Measurements from ENCODE around the gene C9orf85. TPM values are rescaled to one million over a fixed set of nuclear protein-coding genes. Genes with fewer than 3 reads are reported as not detected.

Gene C9orf85
- total and polyA plus RNA-seq, 3 donors from 2014 or later: 8.0 to 14.4 (median 11.8) TPM

- Histone ChIP-seq H3K27me3 (no peaks in the 10 kb centered on the region), H3K4me1 (no peaks in the 10 kb centered on the region), H3K4me3 (no peak overlapping the region), H3K36me3 (ENCODE audit: low read depth, missing control alignments) (no peaks in the 10 kb centered on the region), H3K27ac (no peak overlapping the region), H3K9me3 (no peaks in the 10 kb centered on the region)
- WGBS, 2 donors: 81 to 84% methylated on average over 4 of the region's 4 CpGs
- intact Hi-C loops (cut with DNase I; ENCODE audit: low total_unique reads): no loop called here
- DNase-seq: no peak
- TF ChIP-seq, protein P1, sequence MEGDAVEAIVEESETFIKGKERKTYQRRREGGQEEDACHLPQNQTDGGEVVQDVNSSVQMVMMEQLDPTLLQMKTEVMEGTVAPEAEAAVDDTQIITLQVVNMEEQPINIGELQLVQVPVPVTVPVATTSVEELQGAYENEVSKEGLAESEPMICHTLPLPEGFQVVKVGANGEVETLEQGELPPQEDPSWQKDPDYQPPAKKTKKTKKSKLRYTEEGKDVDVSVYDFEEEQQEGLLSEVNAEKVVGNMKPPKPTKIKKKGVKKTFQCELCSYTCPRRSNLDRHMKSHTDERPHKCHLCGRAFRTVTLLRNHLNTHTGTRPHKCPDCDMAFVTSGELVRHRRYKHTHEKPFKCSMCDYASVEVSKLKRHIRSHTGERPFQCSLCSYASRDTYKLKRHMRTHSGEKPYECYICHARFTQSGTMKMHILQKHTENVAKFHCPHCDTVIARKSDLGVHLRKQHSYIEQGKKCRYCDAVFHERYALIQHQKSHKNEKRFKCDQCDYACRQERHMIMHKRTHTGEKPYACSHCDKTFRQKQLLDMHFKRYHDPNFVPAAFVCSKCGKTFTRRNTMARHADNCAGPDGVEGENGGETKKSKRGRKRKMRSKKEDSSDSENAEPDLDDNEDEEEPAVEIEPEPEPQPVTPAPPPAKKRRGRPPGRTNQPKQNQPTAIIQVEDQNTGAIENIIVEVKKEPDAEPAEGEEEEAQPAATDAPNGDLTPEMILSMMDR (IDR thresholded peaks at IDR 0.05): no peak
- TF ChIP-seq POLR2A (IDR thresholded peaks at IDR 0.05): no peak
Measured at GRCh38 chr9:71937070-71937625, 25.7 kb downstream of the C9orf85 start.

DNA sequence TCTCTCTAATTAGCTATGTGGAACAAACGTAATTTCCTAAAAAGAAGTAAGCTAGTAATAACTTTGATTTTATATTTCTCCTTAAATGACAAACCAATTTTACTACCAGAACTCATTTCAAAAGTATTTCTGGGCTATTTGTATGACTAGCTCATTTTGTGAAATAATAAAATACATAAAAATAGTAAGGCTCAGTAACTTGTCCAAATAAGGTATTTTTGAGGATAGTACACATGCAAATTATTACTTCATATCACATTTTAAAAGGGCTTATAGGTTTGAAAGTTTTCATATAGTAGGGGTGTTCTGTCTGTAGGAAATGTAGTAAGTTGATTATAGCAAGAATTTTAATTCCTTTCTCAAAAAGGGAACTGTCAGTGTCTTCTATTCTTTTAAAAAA lies 26.5 kb downstream of the C9orf85 start:
- TF ChIP-seq POLR2A (IDR thresholded peaks at IDR 0.05): no peak
- TF ChIP-seq, protein P1 (IDR thresholded peaks at IDR 0.05): no peak
- DNase-seq: no peak
- no peaks in the 10 kb centered on the region for H3K4me1 ChIP-seq
- WGBS, 2 donors: 65 to 71% methylated on average over 1 of the region's 1 CpG
- H3K36me3 ChIP-seq (ENCODE audit: low read depth, missing control alignments): no peaks in the 10 kb centered on the region
- no peaks in the 10 kb centered on the region for H3K9me3 ChIP-seq
- no peak overlapping the region for H3K27ac ChIP-seq
- no peaks in the 10 kb centered on the region for H3K27me3 ChIP-seq
- no peak overlapping the region for H3K4me3 ChIP-seq
- intact Hi-C loops (cut with DNase I; ENCODE audit: low total_unique reads): no loop called here

DNA sequence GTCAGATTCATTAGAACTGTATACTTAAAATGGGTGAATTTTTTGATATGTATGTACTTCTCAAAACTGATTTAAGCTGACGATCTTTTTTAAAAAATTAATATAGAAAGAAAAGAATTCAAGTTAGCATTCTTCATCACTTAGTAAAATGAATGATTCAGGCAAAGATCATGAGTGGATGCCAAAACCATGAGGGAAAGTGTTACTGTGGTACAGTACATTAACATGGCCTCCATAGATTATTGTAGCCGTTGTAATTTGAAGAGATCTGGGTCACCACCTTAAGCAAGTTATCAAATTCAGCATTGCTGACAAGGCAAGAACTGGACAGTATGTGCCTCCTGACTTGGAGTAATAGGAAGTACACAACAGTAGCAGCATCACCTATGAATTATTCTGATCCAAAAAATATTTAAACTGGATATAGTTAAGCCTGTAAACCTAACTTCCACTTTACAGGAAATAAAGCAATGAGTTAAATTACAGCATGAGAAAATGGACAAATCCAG lies 29.7 kb downstream of the C9orf85 start:
- no peaks in the 10 kb centered on the region for H3K4me1 ChIP-seq
- 73 to 80% methylated on average over 2 of the region's 2 CpGs for WGBS, 2 donors
- intact Hi-C loops (cut with DNase I; ENCODE audit: low total_unique reads): no loop called here

GRCh38 chr9:71941998-71942567 lies 30.6 kb downstream of the C9orf85 start:
- WGBS, 2 donors: 91 to 92% methylated on average over 2 of the region's 2 CpGs
- no peaks in the 10 kb centered on the region for H3K9me3 ChIP-seq
- H3K4me1 ChIP-seq: no peaks in the 10 kb centered on the region
- H3K36me3 ChIP-seq (ENCODE audit: low read depth, missing control alignments): no peaks in the 10 kb centered on the region
- H3K4me3 ChIP-seq: no peak overlapping the region
- intact Hi-C loops (cut with DNase I; ENCODE audit: low total_unique reads): no loop called here
- H3K27ac ChIP-seq: no peak overlapping the region
- TF ChIP-seq POLR2A (IDR thresholded peaks at IDR 0.05): no peak
- TF ChIP-seq, protein P1 (IDR thresholded peaks at IDR 0.05): no peak
- no peak for DNase-seq
- H3K27me3 ChIP-seq: no peaks in the 10 kb centered on the region

More for the DNA sequence above, 29.7 kb downstream of the C9orf85 start:
- Histone ChIP-seq H3K27ac (no peak overlapping the region), H3K4me3 (no peak overlapping the region), H3K9me3 (no peaks in the 10 kb centered on the region), H3K36me3 (ENCODE audit: low read depth, missing control alignments) (no peaks in the 10 kb centered on the region), H3K27me3 (no peaks in the 10 kb centered on the region)
- DNase-seq: no peak
- TF ChIP-seq POLR2A (IDR thresholded peaks at IDR 0.05): no peak
- TF ChIP-seq, protein P1 (IDR thresholded peaks at IDR 0.05): no peak

Data from testis (tissue), 3 donors.